Lower lobe of right lung (tissue), 2 donors: ENCODE data around the gene ENPP3. TPM values are rescaled to one million over a fixed set of nuclear protein-coding genes. Genes with fewer than 3 reads are reported as not detected.

Experiments
- ATAC-seq, 2 donors: fragments of 200-7000 bp; cut with Tn5 transposase; one replicate each; pipeline ENCODE4 v1.9.1; 2020 to 2022; ENCODE audit warnings: mild to moderate bottlenecking in 2 of 2, moderate library complexity in 2 of 2
- DNase-seq: peaks from one replicate; pipeline ENCODE4 v3.0.0-alpha.2; 2020
- H3K27ac ChIP-seq: fragments of 200-600 bp; one replicate; pipeline ENCODE4 v1.8.0; 2022
- H3K27me3 ChIP-seq: fragments of 200-600 bp; one replicate; pipeline ENCODE4 v1.8.0; 2022; ENCODE audit warnings: low read depth
- H3K36me3 ChIP-seq: fragments of 200-600 bp; one replicate; pipeline ENCODE4 v1.8.0; 2022; ENCODE audit warnings: mild to moderate bottlenecking
- H3K4me1 ChIP-seq: fragments of 200-600 bp; one replicate; pipeline ENCODE4 v1.8.0; 2022
- H3K4me3 ChIP-seq: fragments of 200-600 bp; one replicate; pipeline ENCODE4 v1.8.0; 2022; ENCODE audit warnings: mild to moderate bottlenecking
- H3K9me3 ChIP-seq: fragments of 200-600 bp; one replicate; pipeline ENCODE4 v1.8.0; 2022
- CTCF ChIP-seq: fragments of 200-600 bp; IDR thresholded peaks from one replicate; pipeline ENCODE4 v1.8.0; 2022; ENCODE audit warnings: antibody characterized with exemption, mild to moderate bottlenecking
- intact Hi-C: fragments of 100-400 bp; cut with DNase I; formaldehyde crosslinking; loops from one replicate; pipeline ENCODE4 v1.11.0; 2022
- total RNA-seq: library from RNA; stranded (reverse); fragmentation: NEBNext Ultra II Directional; extraction: Animal tissue kit (Norgen Biotek cat#: 25700); gene quantifications from one replicate; pipeline ENCODE4 v1.2.1, GENCODE V29; 2021
- donor health status: DM: no; HTN: yes; CAD: no; lungs with severe emphysema.

Gene ENPP3
- total RNA-seq, 1 donor from 2014 or later, result 1.7 TPM

GRCh38 chr6:131627724-131628682 is 9.1 kb upstream of the ENPP3 start, which contains the start of gene MED23:
Gene MED23 (minus strand): TSS chr6:131628242. CDS start chr6:131628049, 193 bp downstream.
- H3K9me3 ChIP-seq, result no peaks in the 10 kb centered on the region
- ATAC-seq, result peak; percentile 99 to 100
- peaks cover 23% of the 10 kb centered on the region for H3K4me1 ChIP-seq
- H3K27me3 ChIP-seq, result no peaks in the 10 kb centered on the region
- peak; percentile 98 for TF ChIP-seq CTCF
- DNase-seq, result peak; percentile 96
- peak within 1 kb of the TSS; percentile 70 for H3K4me3 ChIP-seq
- H3K36me3 ChIP-seq, result peaks cover 32% of the 10 kb centered on the region
- intact Hi-C loops, result no loop called here
- H3K27ac ChIP-seq, result peak within 1 kb of the TSS; percentile 72

GRCh38 chr6:131628726-131629125 is 8.4 kb upstream of the ENPP3 start:
- Histone ChIP-seq H3K36me3 (peaks cover 25% of the 10 kb centered on the region), H3K4me3 (peak overlapping the region; percentile 70), H3K4me1 (peaks cover 23% of the 10 kb centered on the region), H3K27me3 (no peaks in the 10 kb centered on the region), H3K27ac (peak overlapping the region; percentile 72), H3K9me3 (no peaks in the 10 kb centered on the region)
- no peak for TF ChIP-seq CTCF
- no peak for ATAC-seq
- no peak for DNase-seq
- intact Hi-C loops, result no loop called here

GRCh38 chr6:131629651-131630050 is 7.5 kb upstream of the ENPP3 start:
- Histone ChIP-seq H3K27me3 (no peaks in the 10 kb centered on the region), H3K27ac (peak overlapping the region; percentile 34), H3K4me3 (no peak overlapping the region), H3K9me3 (no peaks in the 10 kb centered on the region), H3K4me1 (peaks cover 23% of the 10 kb centered on the region), H3K36me3 (peaks cover 16% of the 10 kb centered on the region)
- DNase-seq (no peak), ATAC-seq (no peak)
- intact Hi-C loops, result no loop called here
- TF ChIP-seq CTCF, result no peak

GRCh38 chr6:131631625-131632289 is 5.3 kb upstream of the ENPP3 start:
- no peak for TF ChIP-seq CTCF
- intact Hi-C loops, result no loop called here
- Histone ChIP-seq H3K9me3 (no peaks in the 10 kb centered on the region), H3K27ac (no peak overlapping the region), H3K4me1 (peaks cover 14% of the 10 kb centered on the region), H3K36me3 (peaks cover under 1% of the 10 kb centered on the region), H3K27me3 (no peaks in the 10 kb centered on the region), H3K4me3 (no peak overlapping the region)
- ATAC-seq (no peak), DNase-seq (no peak)

- intact Hi-C loops, result no loop called here
- H3K4me3 ChIP-seq, result no peak overlapping the region
- ATAC-seq (no peak), DNase-seq (no peak)
- no peaks in the 10 kb centered on the region for H3K4me1 ChIP-seq
- no peaks in the 10 kb centered on the region for H3K9me3 ChIP-seq
- H3K27me3 ChIP-seq, result no peaks in the 10 kb centered on the region
- no peaks in the 10 kb centered on the region for H3K36me3 ChIP-seq
- no peak overlapping the region for H3K27ac ChIP-seq
- TF ChIP-seq CTCF, result no peak
Measured at GRCh38 chr6:131635384-131636340, 1.4 kb upstream of the ENPP3 start.
